HUES48 (cell line): Measurements from ENCODE around the gene ATCAY.
A peak's percentile ranks its signal among the peaks of the same experiment; 100 is the strongest.
"Not testable (repeated sequence)": the region's sequence is repeated elsewhere in the genome, so short reads cannot be mapped to it uniquely, and the experiment has no call there.

ENCODE experiments used
- H3K27ac ChIP-seq: one replicate; pipeline ENCODE4 v1.7.0; 2013; ENCODE audit warnings: low read depth, low read length, inconsistent platforms
- H3K27me3 ChIP-seq: 2 replicates; pipeline ENCODE4 v1.6.1; 2013; ENCODE audit warnings: mild to moderate bottlenecking, low read length; ENCODE audit not compliant: control insufficient read depth, insufficient read depth
- H3K36me3 ChIP-seq: 2 replicates; pipeline ENCODE4 v1.6.1; 2013; ENCODE audit warnings: low read length; ENCODE audit not compliant: control insufficient read depth, insufficient read depth
- H3K4me1 ChIP-seq: 2 replicates; pipeline ENCODE4 v1.6.1; 2013; ENCODE audit warnings: mild to moderate bottlenecking, low read length; ENCODE audit not compliant: control insufficient read depth, insufficient read depth
- H3K4me3 ChIP-seq: 2 replicates; pipeline ENCODE4 v1.5.1; 2013; ENCODE audit warnings: mild to moderate bottlenecking, low read depth, low read length
- H3K9ac ChIP-seq: 2 replicates; pipeline ENCODE4 v1.6.1; 2013; ENCODE audit warnings: mild to moderate bottlenecking, low read depth, low read length, moderate library complexity
- H3K9me3 ChIP-seq: 2 replicates; pipeline ENCODE4 v1.6.1; 2013; ENCODE audit warnings: low read length; ENCODE audit not compliant: control insufficient read depth, insufficient read depth

ATCAY gene

GRCh38 chr19:3857449-3858003 is 23.0 kb upstream of the ATCAY start:
- H3K4me1 ChIP-seq: no peaks in the 10 kb centered on the region
- no peaks in the 10 kb centered on the region for H3K27me3 ChIP-seq
- no peaks in the 10 kb centered on the region; the same call in 1 of the 2 replicates for H3K36me3 ChIP-seq
- no peak overlapping the region for H3K4me3 ChIP-seq
- no peak overlapping the region for H3K27ac ChIP-seq
- H3K9ac ChIP-seq: no peak overlapping the region
- H3K9me3 ChIP-seq: peaks cover 2% of the 10 kb centered on the region; the same call in 1 of the 2 replicates

GRCh38 chr19:3860499-3860898 is 20.0 kb upstream of the ATCAY start:
- Histone ChIP-seq H3K36me3 (no peaks in the 10 kb centered on the region), H3K27me3 (no peaks in the 10 kb centered on the region), H3K4me1 (no peaks in the 10 kb centered on the region), H3K9ac (no peak overlapping the region), H3K4me3 (no peak overlapping the region), H3K9me3 (no peaks in the 10 kb centered on the region), H3K27ac (no peak overlapping the region)

DNA sequence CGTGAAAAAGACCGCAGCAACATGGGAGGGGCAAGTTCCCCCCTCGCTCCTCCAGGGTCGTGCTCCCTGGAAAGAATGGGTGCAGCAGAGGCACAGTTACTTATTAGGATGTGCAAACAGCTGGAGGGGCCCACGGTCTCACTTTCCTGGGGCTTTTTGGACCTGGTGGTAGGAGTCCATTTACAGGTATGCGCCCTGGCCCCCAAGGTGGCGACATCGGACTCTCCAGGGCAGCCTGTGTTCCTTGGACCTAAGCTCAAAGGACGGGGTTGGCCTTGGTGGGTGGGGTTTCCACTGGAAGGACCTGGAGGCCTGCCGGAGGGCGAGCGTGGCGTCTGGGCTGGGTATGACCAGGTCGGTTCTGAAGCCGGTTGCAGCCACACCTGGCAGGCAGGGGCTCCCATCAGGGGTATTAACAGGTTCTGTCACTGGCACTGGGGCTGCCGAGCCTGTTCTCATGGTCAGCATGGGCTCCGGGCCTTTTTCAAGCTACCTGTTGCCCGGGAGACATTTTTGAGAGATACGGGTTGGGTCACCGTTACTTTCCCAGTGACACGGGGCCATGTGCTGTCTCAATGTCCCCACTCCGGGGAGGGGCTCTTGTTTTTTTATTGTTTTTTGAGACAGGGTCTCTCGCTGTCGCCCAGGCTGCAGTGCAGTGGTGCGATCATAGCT is 17.5 kb upstream of the ATCAY start:
- Histone ChIP-seq H3K9me3 (no peaks in the 10 kb centered on the region), H3K27ac (no peak overlapping the region), H3K9ac (no peak overlapping the region), H3K4me1 (0 out of 2 replicates have a peak, but pooled peaks cover 3% of the 10 kb centered on the region), H3K36me3 (no peaks in the 10 kb centered on the region), H3K27me3 (no peaks in the 10 kb centered on the region), H3K4me3 (no peak overlapping the region)

DNA sequence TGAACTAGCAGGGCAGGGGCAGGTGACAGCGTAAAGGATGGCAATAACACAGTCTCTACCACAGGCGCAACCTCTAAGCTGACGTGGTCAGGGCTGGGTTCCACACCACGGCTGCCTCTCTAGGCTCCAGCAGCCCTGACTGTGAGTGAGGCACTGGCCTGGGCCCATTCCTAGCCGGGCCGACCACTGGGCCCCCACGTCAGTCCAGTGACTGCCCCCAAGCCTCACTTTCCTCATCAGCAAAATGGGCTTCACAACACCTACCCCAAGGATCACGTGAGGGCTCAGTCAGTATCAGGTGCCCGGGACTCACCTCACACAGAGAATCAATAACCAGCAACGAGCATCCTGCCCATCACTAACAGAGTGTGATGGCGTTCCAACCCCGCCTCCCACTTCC is 16.8 kb upstream of the ATCAY start:
- H3K4me1 ChIP-seq: 0 out of 2 replicates have a peak, but pooled peaks cover 6% of the 10 kb centered on the region
- H3K27ac ChIP-seq: no peak overlapping the region
- H3K4me3 ChIP-seq: no peak overlapping the region
- no peaks in the 10 kb centered on the region for H3K9me3 ChIP-seq
- H3K9ac ChIP-seq: no peak overlapping the region
- H3K27me3 ChIP-seq: no peaks in the 10 kb centered on the region
- no peaks in the 10 kb centered on the region for H3K36me3 ChIP-seq

DNA sequence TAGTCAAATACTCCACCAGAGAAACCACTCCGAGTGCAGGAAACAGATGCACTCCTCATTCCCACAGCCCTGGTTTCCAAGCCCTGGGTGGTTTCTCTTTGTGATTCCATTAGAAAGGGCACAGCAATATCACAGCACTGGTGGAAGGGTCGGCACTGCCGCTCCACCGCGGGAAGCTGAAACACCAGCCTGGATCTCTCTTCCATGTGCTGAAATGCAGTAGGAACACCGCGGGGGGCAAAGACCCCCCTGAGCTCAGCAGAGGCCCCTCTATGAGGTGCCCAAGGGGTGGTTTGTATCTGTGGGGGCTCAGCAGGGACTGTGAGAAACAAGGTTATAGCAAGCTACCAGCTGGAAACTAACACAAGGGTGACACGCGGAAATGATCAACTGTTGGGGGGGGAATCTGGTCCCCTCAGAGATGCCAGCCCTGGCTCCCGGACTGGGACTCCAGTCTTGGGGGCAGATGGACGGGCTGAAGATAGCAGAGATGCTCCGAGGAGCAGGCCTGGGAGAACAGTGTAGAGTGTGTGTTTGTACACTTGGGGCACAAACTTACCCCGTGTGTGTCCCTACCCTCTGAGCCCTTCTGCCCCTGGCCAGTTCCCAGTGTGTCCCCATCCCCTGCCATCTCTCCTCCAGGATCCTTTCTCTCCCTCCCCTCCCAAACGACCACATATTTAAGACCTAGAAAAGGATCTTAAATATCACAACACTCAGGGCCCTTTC is 13.4 kb upstream of the ATCAY start:
- no peak overlapping the region for H3K4me3 ChIP-seq
- H3K27me3 ChIP-seq: peaks cover 11% of the 10 kb centered on the region
- H3K36me3 ChIP-seq: no peaks in the 10 kb centered on the region
- no peak overlapping the region for H3K27ac ChIP-seq
- H3K9ac ChIP-seq: no peak overlapping the region
- no peaks in the 10 kb centered on the region for H3K9me3 ChIP-seq
- H3K4me1 ChIP-seq: 0 out of 2 replicates have a peak, but pooled peaks cover 6% of the 10 kb centered on the region

DNA sequence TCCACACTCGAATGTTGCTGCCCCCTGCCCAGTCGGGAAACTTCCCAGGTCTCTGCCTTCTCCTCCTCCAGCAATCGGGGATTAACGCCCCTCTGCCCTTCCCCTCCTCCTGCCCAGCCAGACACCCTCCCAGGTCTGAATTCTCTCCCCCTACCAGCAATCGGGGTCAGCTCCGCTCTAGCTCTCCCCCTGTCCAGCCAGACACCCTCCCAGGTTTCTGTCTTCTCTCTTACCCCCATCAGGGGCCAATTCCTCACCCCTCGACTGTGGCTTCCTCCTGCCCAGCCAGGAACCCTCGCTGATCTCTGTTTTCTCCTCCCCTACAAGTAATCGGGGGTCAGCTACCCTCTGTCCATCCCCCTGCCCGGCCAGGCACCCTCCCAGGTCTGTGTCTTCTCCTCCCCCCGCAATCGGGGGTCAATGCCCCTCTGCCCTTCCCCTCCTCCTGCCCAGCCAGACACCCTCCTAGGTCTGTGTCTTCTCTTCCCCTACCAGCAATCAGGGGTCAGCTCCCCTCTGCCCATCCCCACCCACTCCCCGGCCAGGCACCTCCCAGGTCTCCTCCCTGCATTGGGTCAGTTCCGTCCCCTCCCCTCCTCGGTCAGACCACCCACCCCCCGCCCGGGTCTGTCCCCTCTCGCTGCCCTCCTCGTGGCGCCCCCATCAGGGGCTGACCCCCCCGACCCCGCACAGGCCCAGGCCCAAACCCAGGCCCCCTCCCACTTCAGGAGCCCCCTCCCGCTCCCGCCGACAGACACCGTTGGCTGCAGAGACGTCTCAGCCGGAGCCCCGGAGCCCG is 12.3 kb upstream of the ATCAY start:
- Histone ChIP-seq H3K4me3 (peak overlapping the region; percentile 59), H3K27me3 (peaks cover 11% of the 10 kb centered on the region), H3K36me3 (no peaks in the 10 kb centered on the region), H3K27ac (peak overlapping the region; percentile 35), H3K4me1 (0 out of 2 replicates have a peak, but pooled peaks cover 6% of the 10 kb centered on the region), H3K9ac (no peak overlapping the region; the same call in 1 of the 2 replicates), H3K9me3 (no peaks in the 10 kb centered on the region)

GRCh38 chr19:3868770-3869456 is 11.6 kb upstream of the ATCAY start, which contains the start of gene ZFR2:
Gene ZFR2 (minus strand): TSS chr19:3869038. CDS start chr19:3869017, 21 bp downstream.
- Histone ChIP-seq H3K27ac (peak within 1 kb of the TSS; percentile 35), H3K9me3 (no peaks in the 10 kb centered on the region), H3K36me3 (no peaks in the 10 kb centered on the region), H3K27me3 (peaks cover 11% of the 10 kb centered on the region), H3K9ac (no peak within 1 kb of the TSS; the same call in 1 of the 2 replicates), H3K4me1 (0 out of 2 replicates have a peak, but pooled peaks cover 6% of the 10 kb centered on the region), H3K4me3 (peak within 1 kb of the TSS; percentile 59)

DNA sequence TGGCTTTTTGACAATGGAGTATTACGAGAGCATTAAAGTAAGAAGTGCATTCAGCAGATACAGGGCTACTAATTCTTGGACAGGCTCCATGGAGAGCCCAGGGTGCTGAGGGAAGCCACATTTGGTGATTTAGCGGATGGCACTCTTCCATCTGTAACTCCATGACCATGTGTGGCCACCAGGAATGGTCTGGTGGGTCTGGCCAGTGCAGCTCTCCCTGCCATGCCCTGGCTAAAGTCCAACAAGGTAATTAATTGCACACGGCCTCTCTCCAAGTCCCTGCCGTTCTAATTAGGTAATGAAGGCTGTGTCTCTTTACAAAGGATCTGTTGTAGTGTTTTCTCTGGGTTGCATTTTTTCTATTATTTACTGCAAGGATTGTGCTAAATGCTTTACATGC is 7.3 kb upstream of the ATCAY start:
- no peak overlapping the region for H3K4me3 ChIP-seq
- H3K9me3 ChIP-seq: no peaks in the 10 kb centered on the region
- H3K27ac ChIP-seq: no peak overlapping the region
- peaks cover 11% of the 10 kb centered on the region for H3K27me3 ChIP-seq
- H3K9ac ChIP-seq: no peak overlapping the region
- H3K4me1 ChIP-seq: 0 out of 2 replicates have a peak, but pooled peaks cover under 1% of the 10 kb centered on the region
- no peaks in the 10 kb centered on the region for H3K36me3 ChIP-seq

- not testable (repeated sequence) for H3K27me3 ChIP-seq
Measured at GRCh38 chr19:3874695-3875094, 5.8 kb upstream of the ATCAY start.

GRCh38 chr19:3879656-3880055 is 829 bp upstream of the ATCAY start:
- no peaks in the 10 kb centered on the region for H3K4me1 ChIP-seq
- H3K27ac ChIP-seq: no peak overlapping the region
- peaks cover 3% of the 10 kb centered on the region; the same call in 1 of the 2 replicates for H3K27me3 ChIP-seq
- H3K9me3 ChIP-seq: no peaks in the 10 kb centered on the region
- no peak overlapping the region for H3K4me3 ChIP-seq
- H3K9ac ChIP-seq: no peak overlapping the region
- no peaks in the 10 kb centered on the region for H3K36me3 ChIP-seq

More at GRCh38 chr19:3874695-3875094, 5.8 kb upstream of the ATCAY start:
- not testable (repeated sequence) for H3K9me3 ChIP-seq, H3K4me3 ChIP-seq, H3K4me1 ChIP-seq, H3K36me3 ChIP-seq, H3K9ac ChIP-seq, H3K27ac ChIP-seq
